ENCODE measurements around the gene IQSEC3. TPM values are rescaled to one million over a fixed set of nuclear protein-coding genes. Genes with fewer than 3 reads are reported as not detected.

Gene IQSEC3
- total RNA-seq, 4 donors from 2014 or later: 0.02 to 0.36 (median 0.07) TPM

DNA sequence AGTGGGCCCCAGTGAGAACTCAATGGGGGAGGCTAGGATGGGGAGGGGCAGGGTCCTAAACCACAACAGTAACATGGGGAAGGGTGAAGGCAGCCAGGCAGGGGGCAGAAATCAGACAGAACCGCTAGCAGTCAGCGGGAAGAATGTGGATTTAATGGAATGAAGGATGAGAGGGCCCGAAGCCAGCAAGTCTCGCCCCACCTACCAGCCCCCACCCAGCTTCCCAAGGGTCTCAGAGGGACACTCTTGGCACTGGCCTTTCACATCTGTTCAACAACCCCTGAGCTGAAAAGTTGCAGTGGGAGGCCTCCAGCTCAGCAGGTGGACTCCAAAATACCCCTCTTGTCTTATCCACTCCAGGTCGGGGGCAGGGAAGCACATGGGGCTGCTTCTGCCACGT is 153.9 kb downstream of the IQSEC3 start:
- no peak overlapping the region for H3K27ac ChIP-seq
- intact Hi-C loops (cut with DNase I; ENCODE audit: low total_unique reads) (no loop called here), in situ Hi-C loops (cut with MboI; ENCODE audit: low sequenced_read_pairs in 4 of 4) (no loop called here)
- ATAC-seq (no peak), DNase-seq (no peak)
- H3K9me3 ChIP-seq: no peaks in the 10 kb centered on the region
- H3K4me1 ChIP-seq: no peaks in the 10 kb centered on the region
- TF ChIP-seq CTCF (IDR thresholded peaks at IDR 0.05 in 4 of 5, conservative IDR thresholded peaks at IDR 0.05 in 1 of 5): no peak
- TF ChIP-seq POLR2A (IDR thresholded peaks at IDR 0.05): no peak
- no peaks in the 10 kb centered on the region for H3K27me3 ChIP-seq
- no peak overlapping the region for H3K4me3 ChIP-seq
- H3K36me3 ChIP-seq: no peaks in the 10 kb centered on the region

DNA sequence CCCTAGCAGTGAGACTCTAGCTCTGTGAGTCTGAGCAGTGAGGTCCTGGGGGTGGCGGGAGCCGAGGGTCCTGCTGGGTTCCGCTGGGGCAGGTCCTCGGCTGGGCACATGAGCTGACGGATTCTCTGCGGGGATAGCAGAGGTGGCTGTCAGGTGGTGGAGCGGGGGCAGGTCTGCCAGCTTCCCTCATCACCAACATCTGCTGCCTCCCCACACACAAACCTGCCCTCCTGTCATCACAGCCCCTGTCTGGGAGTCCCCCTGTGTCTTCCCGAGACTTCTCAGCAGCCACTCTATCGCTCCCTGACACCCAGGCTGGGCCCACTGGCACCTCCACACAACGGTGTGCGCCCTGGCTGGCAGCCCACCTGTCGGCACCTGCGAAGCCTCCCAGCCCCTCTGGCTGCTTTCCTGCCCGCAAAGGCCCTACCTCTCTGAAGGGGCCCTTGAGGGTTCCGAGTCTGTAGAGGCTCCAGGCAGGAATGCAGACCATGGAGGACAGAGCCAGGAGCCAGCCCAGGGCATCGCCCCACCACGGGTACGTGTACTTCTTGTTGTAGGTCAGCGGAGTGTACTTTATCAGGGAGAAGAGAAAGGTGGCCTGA is 154.5 kb downstream of the IQSEC3 start:
- Histone ChIP-seq H3K4me3 (no peak overlapping the region), H3K27me3 (no peaks in the 10 kb centered on the region), H3K27ac (no peak overlapping the region), H3K9me3 (no peaks in the 10 kb centered on the region), H3K4me1 (no peaks in the 10 kb centered on the region), H3K36me3 (no peaks in the 10 kb centered on the region)
- no peak for ATAC-seq
- no peak for TF ChIP-seq CTCF (IDR thresholded peaks at IDR 0.05 in 4 of 5, conservative IDR thresholded peaks at IDR 0.05 in 1 of 5)
- TF ChIP-seq POLR2A (IDR thresholded peaks at IDR 0.05): no peak
- DNase-seq: no peak
- in situ Hi-C loops (cut with MboI; ENCODE audit: low sequenced_read_pairs in 4 of 4) (no loop called here), intact Hi-C loops (cut with DNase I; ENCODE audit: low total_unique reads) (no loop called here)

GRCh38 chr12:221736-222135 is 155.2 kb downstream of the IQSEC3 start:
- in situ Hi-C loops (cut with MboI; ENCODE audit: low sequenced_read_pairs in 4 of 4): no loop called here
- no peak overlapping the region for H3K27ac ChIP-seq
- no peaks in the 10 kb centered on the region for H3K4me1 ChIP-seq
- no peak for ATAC-seq
- H3K36me3 ChIP-seq: no peaks in the 10 kb centered on the region
- no peak overlapping the region for H3K4me3 ChIP-seq
- TF ChIP-seq POLR2A (IDR thresholded peaks at IDR 0.05) (no peak), CTCF (IDR thresholded peaks at IDR 0.05 in 4 of 5, conservative IDR thresholded peaks at IDR 0.05 in 1 of 5) (no peak)
- intact Hi-C loops (cut with DNase I; ENCODE audit: low total_unique reads): no loop called here
- no peak for DNase-seq
- no peaks in the 10 kb centered on the region for H3K9me3 ChIP-seq
- H3K27me3 ChIP-seq: no peaks in the 10 kb centered on the region

- no peak for DNase-seq
- in situ Hi-C loops (cut with MboI; ENCODE audit: low sequenced_read_pairs in 4 of 4): no loop called here
- no peaks in the 10 kb centered on the region for H3K9me3 ChIP-seq
Measured at GRCh38 chr12:223841-224240, 157.3 kb downstream of the IQSEC3 start.

More at GRCh38 chr12:223841-224240, 157.3 kb downstream of the IQSEC3 start:
- Histone ChIP-seq H3K4me1 (no peaks in the 10 kb centered on the region), H3K27me3 (no peaks in the 10 kb centered on the region), H3K27ac (no peak overlapping the region), H3K4me3 (no peak overlapping the region), H3K36me3 (no peaks in the 10 kb centered on the region)
- intact Hi-C loops (cut with DNase I; ENCODE audit: low total_unique reads): no loop called here
- no peak for ATAC-seq
- TF ChIP-seq CTCF (IDR thresholded peaks at IDR 0.05 in 4 of 5, conservative IDR thresholded peaks at IDR 0.05 in 1 of 5) (no peak), POLR2A (IDR thresholded peaks at IDR 0.05) (no peak)
